A549 treated with DMSO at 1 μM for 4 hours (cell line): ENCODE data around the gene BTC. TPM values are rescaled to one million over a fixed set of nuclear protein-coding genes. Genes with fewer than 3 reads are reported as not detected.

Source experiments
- total RNA-seq: library from RNA; stranded (reverse); fragments of 200-300 nt; extraction: Qiagen RNA extraction; gene quantifications from 5 replicates; pipeline ENCODE4 v1.2.3, GENCODE V29; 2022; ENCODE audit warnings: low read depth

The BTC gene
- total RNA-seq = 0.76 to 1.8 TPM (median 1.2 TPM) in 5 replicates

GRCh38 chr4:74794382-74795010 is at the start of gene BTC:
Gene BTC (minus strand): TSS chr4:74794523. CDS start chr4:74794325, 198 bp downstream.

Other genes with a start within 250 kb of the BTC start
- gene PARM1, start 138.6 kb upstream of the BTC start, total RNA-seq = 0.52 to 0.62 TPM (median 0.61 TPM) in 5 replicates